DOHH2 (cell line): ENCODE data around the gene CATSPERD.

ENCODE experiments used
- EZH2phosphoT487 ChIP-seq: fragments of 200-600 bp; sonication (generic); IDR thresholded peaks from 2 replicates; pipeline ENCODE4 v1.6.1; 2017; ENCODE audit warnings: borderline replicate concordance, mild to moderate bottlenecking, antibody characterized with exemption, low read length, moderate library complexity, mixed read lengths
- TF ChIP-seq, protein P1 (sequence below): fragments of 200-600 bp; sonication (generic); IDR thresholded peaks from one replicate; pipeline ENCODE4 v1.5.1; 2014; ENCODE audit warnings: antibody characterized with exemption, mild to moderate bottlenecking, low read depth, low read length; ENCODE audit not compliant: poor library complexity, severe bottlenecking

DNA sequence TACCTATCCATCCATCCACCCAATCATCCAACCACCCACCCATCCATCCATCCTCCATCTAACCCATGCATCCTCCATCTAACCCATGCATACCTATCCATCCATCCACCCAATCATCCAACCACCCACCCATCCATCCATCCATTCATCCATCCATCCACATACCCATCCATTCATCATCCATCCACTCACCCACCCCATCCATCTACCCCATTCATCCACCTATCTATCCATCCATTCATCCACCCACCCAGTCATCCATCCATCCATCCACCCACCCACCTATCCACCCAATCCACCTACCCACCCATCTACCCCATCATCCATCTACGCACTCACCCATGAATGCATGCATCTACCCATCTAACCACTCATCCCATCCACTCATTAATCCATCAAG, 46.7 kb upstream of the CATSPERD start:
- TF ChIP-seq, protein P1, sequence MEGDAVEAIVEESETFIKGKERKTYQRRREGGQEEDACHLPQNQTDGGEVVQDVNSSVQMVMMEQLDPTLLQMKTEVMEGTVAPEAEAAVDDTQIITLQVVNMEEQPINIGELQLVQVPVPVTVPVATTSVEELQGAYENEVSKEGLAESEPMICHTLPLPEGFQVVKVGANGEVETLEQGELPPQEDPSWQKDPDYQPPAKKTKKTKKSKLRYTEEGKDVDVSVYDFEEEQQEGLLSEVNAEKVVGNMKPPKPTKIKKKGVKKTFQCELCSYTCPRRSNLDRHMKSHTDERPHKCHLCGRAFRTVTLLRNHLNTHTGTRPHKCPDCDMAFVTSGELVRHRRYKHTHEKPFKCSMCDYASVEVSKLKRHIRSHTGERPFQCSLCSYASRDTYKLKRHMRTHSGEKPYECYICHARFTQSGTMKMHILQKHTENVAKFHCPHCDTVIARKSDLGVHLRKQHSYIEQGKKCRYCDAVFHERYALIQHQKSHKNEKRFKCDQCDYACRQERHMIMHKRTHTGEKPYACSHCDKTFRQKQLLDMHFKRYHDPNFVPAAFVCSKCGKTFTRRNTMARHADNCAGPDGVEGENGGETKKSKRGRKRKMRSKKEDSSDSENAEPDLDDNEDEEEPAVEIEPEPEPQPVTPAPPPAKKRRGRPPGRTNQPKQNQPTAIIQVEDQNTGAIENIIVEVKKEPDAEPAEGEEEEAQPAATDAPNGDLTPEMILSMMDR, result no peak
- TF ChIP-seq EZH2phosphoT487, result no peak
